SJSA1 (cell line): ENCODE results near the gene ZNF653. TPM values are rescaled to one million over a fixed set of nuclear protein-coding genes. Genes with fewer than 3 reads are reported as not detected.

ENCODE experiments used
- DNase-seq, 2 experiments: peaks; one replicate each; pipeline ENCODE4 v3.0.0-alpha.2; 2015 to 2020; ENCODE audit warnings: low spot score in 2 of 2, low read depth in 1 of 2
- H3K27ac ChIP-seq: fragments of 250-450 bp; sonication (Bioruptor Pico); 2 replicates; pipeline ENCODE4 v1.5.1; 2020; ENCODE audit warnings: mild to moderate bottlenecking, moderate library complexity
- H3K27me3 ChIP-seq: fragments of 250-450 bp; sonication (Bioruptor Pico); replicated peaks from 2 replicates; pipeline ENCODE4 v1.5.1; 2020; ENCODE audit warnings: mild to moderate bottlenecking, moderate library complexity
- H3K36me3 ChIP-seq: fragments of 250-450 bp; sonication (Bioruptor Pico); 2 replicates; pipeline ENCODE4 v1.5.1; 2020; ENCODE audit warnings: mild to moderate bottlenecking
- H3K4me1 ChIP-seq: fragments of 250-450 bp; sonication (Bioruptor Pico); replicated peaks from 2 replicates; pipeline ENCODE4 v1.6.1; 2021; ENCODE audit warnings: mild to moderate bottlenecking
- H3K4me3 ChIP-seq: fragments of 250-450 bp; sonication (Bioruptor Pico); 2 replicates; pipeline ENCODE4 v1.5.1; 2020; ENCODE audit warnings: mild to moderate bottlenecking
- H3K9me3 ChIP-seq: fragments of 250-450 bp; sonication (Bioruptor Pico); replicated peaks from 2 replicates; pipeline ENCODE4 v1.5.1; 2020; ENCODE audit warnings: mild to moderate bottlenecking
- total RNA-seq: library from RNA; depleted of rRNA; stranded (reverse); fragments of >200 nt; shearing (Covaris generic); gene quantifications from 2 replicates; pipeline ENCODE4 v1.2.3, GENCODE V29; 2014

Gene ZNF653
- total RNA-seq, 1 experiment from 2014 or later: 4.8 TPM

GRCh38 chr19:11451327-11451870 is 54.2 kb downstream of the ZNF653 start:
- Histone ChIP-seq H3K4me1 (no peaks in the 10 kb centered on the region), H3K27me3 (no peaks in the 10 kb centered on the region), H3K36me3 (peaks cover 37% of the 10 kb centered on the region), H3K9me3 (no peaks in the 10 kb centered on the region), H3K27ac (no peak overlapping the region), H3K4me3 (no peak overlapping the region)
- no peak for DNase-seq

- Histone ChIP-seq H3K9me3 (no peaks in the 10 kb centered on the region), H3K27me3 (no peaks in the 10 kb centered on the region), H3K4me3 (no peak overlapping the region), H3K27ac (no peak overlapping the region), H3K36me3 (peaks cover 41% of the 10 kb centered on the region), H3K4me1 (no peaks in the 10 kb centered on the region)
- DNase-seq: no peak
Measured at GRCh38 chr19:11450570-11451326, 54.9 kb downstream of the ZNF653 start.

- no peak overlapping the region for H3K27ac ChIP-seq
- H3K4me1 ChIP-seq: no peaks in the 10 kb centered on the region
- H3K27me3 ChIP-seq: no peaks in the 10 kb centered on the region
- H3K4me3 ChIP-seq: no peak overlapping the region
- DNase-seq: no peak
- H3K36me3 ChIP-seq: peaks cover 56% of the 10 kb centered on the region
- no peaks in the 10 kb centered on the region for H3K9me3 ChIP-seq
Measured at GRCh38 chr19:11448923-11449554, 56.6 kb downstream of the ZNF653 start.

- Histone ChIP-seq H3K27me3 (no peaks in the 10 kb centered on the region), H3K9me3 (no peaks in the 10 kb centered on the region), H3K4me1 (no peaks in the 10 kb centered on the region), H3K27ac (no peak overlapping the region), H3K4me3 (no peak overlapping the region), H3K36me3 (peaks cover 63% of the 10 kb centered on the region)
- no peak for DNase-seq
Measured at GRCh38 chr19:11448410-11448809, 57.2 kb downstream of the ZNF653 start.

GRCh38 chr19:11447347-11448262 is 58.0 kb downstream of the ZNF653 start:
- Histone ChIP-seq H3K4me3 (no peak overlapping the region), H3K36me3 (peaks cover 71% of the 10 kb centered on the region), H3K27ac (no peak overlapping the region), H3K27me3 (no peaks in the 10 kb centered on the region), H3K4me1 (no peaks in the 10 kb centered on the region), H3K9me3 (no peaks in the 10 kb centered on the region)
- DNase-seq: no peak

GRCh38 chr19:11446652-11447301 is 58.9 kb downstream of the ZNF653 start:
- H3K27me3 ChIP-seq: no peaks in the 10 kb centered on the region
- no peaks in the 10 kb centered on the region for H3K9me3 ChIP-seq
- no peak overlapping the region for H3K4me3 ChIP-seq
- peak in 1 of 2 experiments; percentile 22 for DNase-seq
- H3K27ac ChIP-seq: no peak overlapping the region
- no peaks in the 10 kb centered on the region for H3K4me1 ChIP-seq
- H3K36me3 ChIP-seq: peaks cover 79% of the 10 kb centered on the region

- Histone ChIP-seq H3K4me3 (no peak overlapping the region), H3K4me1 (no peaks in the 10 kb centered on the region), H3K27me3 (no peaks in the 10 kb centered on the region), H3K9me3 (no peaks in the 10 kb centered on the region), H3K36me3 (peaks cover 84% of the 10 kb centered on the region), H3K27ac (no peak overlapping the region)
- DNase-seq: no peak
Measured at GRCh38 chr19:11446271-11446651, 59.4 kb downstream of the ZNF653 start.

- H3K27ac ChIP-seq: no peak overlapping the region
- H3K9me3 ChIP-seq: no peaks in the 10 kb centered on the region
- no peak overlapping the region for H3K4me3 ChIP-seq
- H3K36me3 ChIP-seq: peaks cover 90% of the 10 kb centered on the region
- no peak for DNase-seq
- no peaks in the 10 kb centered on the region for H3K27me3 ChIP-seq
- H3K4me1 ChIP-seq: no peaks in the 10 kb centered on the region
Measured at GRCh38 chr19:11445141-11445540, 60.5 kb downstream of the ZNF653 start.

- no peaks in the 10 kb centered on the region for H3K9me3 ChIP-seq
- peaks cover 91% of the 10 kb centered on the region for H3K36me3 ChIP-seq
- no peaks in the 10 kb centered on the region for H3K4me1 ChIP-seq
- H3K4me3 ChIP-seq: no peak overlapping the region
- H3K27ac ChIP-seq: no peak overlapping the region
- no peak for DNase-seq
- no peaks in the 10 kb centered on the region for H3K27me3 ChIP-seq
Measured at GRCh38 chr19:11444059-11444458, 61.6 kb downstream of the ZNF653 start.

- Histone ChIP-seq H3K27me3 (no peaks in the 10 kb centered on the region), H3K4me3 (no peak overlapping the region), H3K9me3 (no peaks in the 10 kb centered on the region), H3K27ac (no peak overlapping the region), H3K36me3 (peaks cover 70% of the 10 kb centered on the region), H3K4me1 (peaks cover 14% of the 10 kb centered on the region)
- DNase-seq: no peak
Measured at GRCh38 chr19:11437955-11438354, 67.7 kb downstream of the ZNF653 start.

GRCh38 chr19:11435833-11436313 is 69.8 kb downstream of the ZNF653 start:
- Histone ChIP-seq H3K4me1 (peaks cover 14% of the 10 kb centered on the region), H3K27ac (peak overlapping the region; percentile 44), H3K4me3 (peak overlapping the region; percentile 65), H3K27me3 (no peaks in the 10 kb centered on the region), H3K36me3 (peaks cover 49% of the 10 kb centered on the region), H3K9me3 (no peaks in the 10 kb centered on the region)
- DNase-seq: no peak

- Histone ChIP-seq H3K27ac (peak within 1 kb of the TSS; percentile 44), H3K4me1 (peaks cover 14% of the 10 kb centered on the region), H3K36me3 (peaks cover 43% of the 10 kb centered on the region), H3K27me3 (no peaks in the 10 kb centered on the region), H3K4me3 (peak within 1 kb of the TSS; percentile 65), H3K9me3 (no peaks in the 10 kb centered on the region)
- DNase-seq: peak; percentile 100
Measured at GRCh38 chr19:11435057-11435832, 70.4 kb downstream of the ZNF653 start, which contains the start of the genes ODAD3 and PRKCSH. TSS of gene ODAD3 (minus strand) at chr19:11435121. CDS start at chr19:11435016, 105 bp downstream. TSS of gene PRKCSH (plus strand) at chr19:11435635. CDS start at chr19:11436118, 483 bp downstream.
